Hematopoietic multipotent progenitor cell treated with erythropoietin and hydrocortisone succinate and interleukin-3 and kit ligand, for 17 days (in vitro differentiated cells): ENCODE data around the gene STX8.

Source experiments
- DNase-seq: peaks from one replicate; pipeline ENCODE4 v3.0.0-alpha.2; 2015; ENCODE audit warnings: low spot score

STX8 gene

GRCh38 chr17:9206410-9206703 lies 369.3 kb downstream of the STX8 start:
- no peak for DNase-seq

DNA sequence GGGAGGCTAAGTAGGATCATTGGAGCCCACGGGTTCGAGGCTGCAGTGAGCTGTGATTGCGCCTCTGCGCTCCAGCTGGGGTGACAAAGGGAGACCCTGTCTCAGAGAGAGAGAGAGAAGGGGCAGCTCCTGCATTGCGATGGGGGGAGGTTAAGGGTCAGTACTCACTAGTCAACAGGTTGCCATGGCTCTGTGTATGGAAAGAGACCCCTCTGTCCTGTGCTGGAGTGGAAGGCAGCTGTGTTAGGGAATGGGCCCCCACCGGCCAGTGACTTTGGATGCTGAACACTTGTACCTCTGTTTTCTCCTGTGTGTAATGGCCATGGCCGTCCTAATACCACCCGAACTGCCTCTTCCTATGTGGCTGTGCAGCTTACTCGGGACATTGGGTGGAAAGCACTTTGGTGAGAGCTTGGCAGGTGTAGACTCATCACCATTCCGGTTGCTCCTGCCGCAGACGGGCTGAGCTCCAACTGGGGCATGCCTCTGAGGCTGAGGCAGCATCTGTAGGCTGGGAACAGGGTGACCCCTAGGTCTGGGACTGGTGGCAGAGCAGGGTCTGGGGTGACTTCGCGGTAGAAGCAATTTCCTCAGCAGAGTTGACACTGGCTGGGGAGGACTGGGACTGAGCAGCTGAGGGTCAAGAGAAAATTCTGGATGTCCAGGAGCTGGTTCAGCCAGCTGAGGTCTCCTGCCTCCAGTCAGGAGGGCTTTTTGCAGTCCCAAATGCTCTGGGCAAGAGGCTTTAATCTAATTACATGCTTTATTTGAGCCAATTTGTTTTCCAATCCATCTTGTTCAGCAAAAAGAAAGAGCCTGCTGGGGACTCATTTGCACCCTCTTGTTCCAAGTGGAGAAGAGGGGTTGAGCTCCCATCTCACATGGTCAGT lies 369.9 kb downstream of the STX8 start:
- no peak for DNase-seq

- DNase-seq, result no peak
Observed at GRCh38 chr17:9204637-9205329, 370.8 kb downstream of the STX8 start.

GRCh38 chr17:9203771-9204425 lies 371.7 kb downstream of the STX8 start:
- DNase-seq, result no peak

GRCh38 chr17:9202532-9202931 lies 373.1 kb downstream of the STX8 start:
- DNase-seq, result no peak

- DNase-seq, result no peak
Observed at GRCh38 chr17:9200699-9201359, 374.8 kb downstream of the STX8 start.
